Breast epithelium (tissue), 4 donors: ENCODE measurements around the gene GNAO1. TPM values are rescaled to one million over a fixed set of nuclear protein-coding genes. Genes with fewer than 3 reads are reported as not detected.

Experiments
- DNase-seq, 2 donors: peaks; one replicate each; pipeline ENCODE4 v3.0.0-alpha.2; 2019; ENCODE audit warnings: low spot score in 2 of 2
- H3K27ac ChIP-seq, 2 donors: fragments of 200-600 bp; sonication (generic) in 1 of 2; one replicate each; pipeline ENCODE4 v1.5.1; 2016 to 2019; ENCODE audit warnings: mild to moderate bottlenecking in 1 of 2
- H3K27me3 ChIP-seq, 2 donors: fragments of 200-600 bp; sonication (generic) in 1 of 2; one replicate each; pipeline versions ENCODE4 v1.5.1 to v1.6.0; 2017 to 2019; ENCODE audit warnings: control low read depth in 1 of 2, mild to moderate bottlenecking in 1 of 2
- H3K36me3 ChIP-seq: fragments of 200-600 bp; one replicate; pipeline ENCODE4 v1.5.1; 2019
- H3K4me1 ChIP-seq, 2 donors: fragments of 200-600 bp; sonication (generic); one replicate each; pipeline ENCODE4 v1.5.1; 2016 to 2019; ENCODE audit warnings: control low read depth in 1 of 2
- H3K4me3 ChIP-seq, 3 donors: fragments of 200-600 bp; sonication (generic); 1 replicate in 2 of 3; 2 replicates in 1 of 3; pipeline ENCODE4 v1.5.1; 2016 to 2019; ENCODE audit warnings: mild to moderate bottlenecking in 3 of 3, moderate library complexity in 2 of 3
- H3K9me3 ChIP-seq, 2 donors: fragments of 200-600 bp; sonication (generic) in 1 of 2; one replicate each; pipeline ENCODE4 v1.5.1; 2016 to 2019; ENCODE audit warnings: control low read depth in 1 of 2
- CTCF ChIP-seq, 3 donors: fragments of 450-650 bp; IDR thresholded peaks; one replicate each; pipeline ENCODE4 v1.5.1; 2016 to 2017; ENCODE audit warnings: antibody characterized with exemption in 3 of 3, mild to moderate bottlenecking in 3 of 3, moderate library complexity in 3 of 3
- POLR2A ChIP-seq: fragments of 450-650 bp; IDR thresholded peaks from one replicate; pipeline ENCODE4 v1.6.1; 2016; ENCODE audit warnings: antibody characterized with exemption, mild to moderate bottlenecking, moderate library complexity
- POLR2AphosphoS5 ChIP-seq, 3 donors: sonication (generic); formaldehyde crosslinking; IDR thresholded peaks; one replicate each; pipeline ENCODE4 v1.6.1; 2017; ENCODE audit warnings: antibody characterized with exemption in 3 of 3
- intact Hi-C: fragments of 100-400 bp; cut with DNase I; formaldehyde crosslinking; loops from one replicate; pipeline ENCODE4 v1.15.1; 2023; ENCODE audit warnings: low total_unique reads
- total RNA-seq, 3 donors: library from RNA; depleted of rRNA; stranded (reverse); fragments of >200 nt; gene quantifications; one replicate each; pipeline ENCODE4 v1.1.0, GENCODE V29; 2016

Gene GNAO1
- total RNA-seq, 3 donors from 2014 or later, result 0.96 to 1.9 (median 0.98) TPM

GRCh38 chr16:56279914-56280313, 88.6 kb downstream of the GNAO1 start:
- no peak for DNase-seq
- H3K27ac ChIP-seq, result no peak overlapping the region
- H3K9me3 ChIP-seq, result no peaks in the 10 kb centered on the region
- intact Hi-C loops, result no loop called here
- no peak for TF ChIP-seq POLR2A
- TF ChIP-seq CTCF (IDR thresholded peaks at IDR 0.05), result no peak
- TF ChIP-seq POLR2AphosphoS5 (IDR thresholded peaks at IDR 0.05), result no peak
- H3K36me3 ChIP-seq, result no peaks in the 10 kb centered on the region
- no peak overlapping the region for H3K4me3 ChIP-seq
- H3K27me3 ChIP-seq, result no peaks in the 10 kb centered on the region
- no peaks in the 10 kb centered on the region for H3K4me1 ChIP-seq

- Histone ChIP-seq H3K4me3 (no peak overlapping the region), H3K27ac (no peak overlapping the region), H3K36me3 (no peaks in the 10 kb centered on the region), H3K4me1 (no peaks in the 10 kb centered on the region), H3K9me3 (no peaks in the 10 kb centered on the region), H3K27me3 (no peaks in the 10 kb centered on the region)
- intact Hi-C loops, result no loop called here
- no peak for TF ChIP-seq POLR2AphosphoS5 (IDR thresholded peaks at IDR 0.05)
- TF ChIP-seq POLR2A, result no peak
- no peak for TF ChIP-seq CTCF (IDR thresholded peaks at IDR 0.05)
- no peak for DNase-seq
Measured at GRCh38 chr16:56281249-56281805, 90.0 kb downstream of the GNAO1 start.

- H3K27ac ChIP-seq, result no peak overlapping the region
- TF ChIP-seq POLR2AphosphoS5 (IDR thresholded peaks at IDR 0.05) (no peak), CTCF (IDR thresholded peaks at IDR 0.05) (no peak), POLR2A (no peak)
- no peaks in the 10 kb centered on the region for H3K9me3 ChIP-seq
Measured at GRCh38 chr16:56282451-56282850, 91.2 kb downstream of the GNAO1 start.

GRCh38 chr16:56284521-56284920, 93.2 kb downstream of the GNAO1 start:
- Histone ChIP-seq H3K4me1 (no peaks in the 10 kb centered on the region), H3K27ac (no peak overlapping the region), H3K4me3 (no peak overlapping the region), H3K9me3 (no peaks in the 10 kb centered on the region), H3K36me3 (no peaks in the 10 kb centered on the region), H3K27me3 (no peaks in the 10 kb centered on the region)
- intact Hi-C loops, result no loop called here
- no peak for DNase-seq
- TF ChIP-seq POLR2A, result no peak
- no peak for TF ChIP-seq CTCF (IDR thresholded peaks at IDR 0.05)
- TF ChIP-seq POLR2AphosphoS5 (IDR thresholded peaks at IDR 0.05), result no peak

More at GRCh38 chr16:56282451-56282850, 91.2 kb downstream of the GNAO1 start:
- intact Hi-C loops, result no loop called here
- Histone ChIP-seq H3K36me3 (no peaks in the 10 kb centered on the region), H3K4me1 (no peaks in the 10 kb centered on the region), H3K4me3 (no peak overlapping the region), H3K27me3 (no peaks in the 10 kb centered on the region)
- no peak for DNase-seq

- Histone ChIP-seq H3K4me1 (no peaks in the 10 kb centered on the region), H3K27ac (no peak overlapping the region), H3K9me3 (no peaks in the 10 kb centered on the region), H3K4me3 (no peak overlapping the region), H3K36me3 (no peaks in the 10 kb centered on the region), H3K27me3 (no peaks in the 10 kb centered on the region)
- TF ChIP-seq CTCF (IDR thresholded peaks at IDR 0.05) (no peak), POLR2AphosphoS5 (IDR thresholded peaks at IDR 0.05) (no peak), POLR2A (no peak)
- intact Hi-C loops, result no loop called here
- DNase-seq, result no peak
Measured at GRCh38 chr16:56286809-56287208, 95.5 kb downstream of the GNAO1 start.
